IMR-90 (cell line): Measurements from ENCODE around the gene MYH10. TPM values are rescaled to one million over a fixed set of nuclear protein-coding genes. Genes with fewer than 3 reads are reported as not detected.

Source experiments
- ATAC-seq: fragments of 200-7000 bp; cut with Tn5 transposase; 2 replicates; pipeline ENCODE4 v1.9.1; 2020; ENCODE audit warnings: low read depth, mild to moderate bottlenecking, moderate library complexity
- BruUV-seq: library from RNA; stranded (reverse); fragments of 400-500 nt; replicated peaks from 2 replicates; lab custom pipeline; 2021; lab: Mats Ljungman, UMichigan
- CTCF ChIA-PET: fragments of 300-600 bp; formaldehyde crosslinking; extraction: SDS; loops from one replicate; lab custom pipeline; 2021; ENCODE audit warnings: antibody characterized with exemption; lab: Yijun Ruan, JAX
- POLR2A ChIA-PET: fragments of 300-600 bp; sonication (Branson Sonifier 250); formaldehyde crosslinking; loops from one replicate; lab custom pipeline; 2022; ENCODE audit warnings: antibody characterized with exemption; ENCODE audit not compliant: unreplicated experiment; lab: Charles Lee
- DNase-seq: peaks from one replicate; pipeline ENCODE4 v3.0.0; 2013
- H2AFZ ChIP-seq: replicated peaks from 2 replicates; pipeline ENCODE3; 2013; ENCODE audit warnings: low read length, mild to moderate bottlenecking; ENCODE audit not compliant: poor library complexity
- H2AK5ac ChIP-seq: 2 replicates; pipeline ENCODE4 v1.6.1; 2013; ENCODE audit warnings: low read depth, low read length, inconsistent platforms
- H2AK9ac ChIP-seq: replicated peaks from 2 replicates; pipeline ENCODE3; 2013; ENCODE audit warnings: mild to moderate bottlenecking, low read depth, low read length, moderate library complexity; ENCODE audit not compliant: poor library complexity
- H2BK120ac ChIP-seq: 2 replicates; pipeline ENCODE4 v1.6.1; 2013; ENCODE audit warnings: low read depth, low read length, inconsistent platforms
- H2BK15ac ChIP-seq: 3 replicates; pipeline ENCODE4 v1.6.1; 2013; ENCODE audit warnings: low read depth, low read length, inconsistent platforms
- H2BK20ac ChIP-seq: 2 replicates; pipeline ENCODE4 v1.6.1; 2013; ENCODE audit warnings: low read depth, mild to moderate bottlenecking, inconsistent platforms, low read length, moderate library complexity
- H2BK5ac ChIP-seq: 2 replicates; pipeline ENCODE4 v1.6.1; 2013; ENCODE audit warnings: mild to moderate bottlenecking, low read depth, low read length, inconsistent platforms; ENCODE audit not compliant: poor library complexity, severe bottlenecking
- H3K14ac ChIP-seq: replicated peaks from 2 replicates; pipeline ENCODE4 v1.6.1; 2013; ENCODE audit warnings: low read depth, low read length, inconsistent platforms
- H3K18ac ChIP-seq: 2 replicates; pipeline ENCODE4 v1.6.1; 2013; ENCODE audit warnings: low read depth, low read length, control low read depth
- H3K23ac ChIP-seq: 2 replicates; pipeline ENCODE4 v1.6.1; 2013; ENCODE audit warnings: low read depth, low read length, inconsistent platforms
- H3K27ac ChIP-seq: 2 replicates; pipeline ENCODE4 v1.5.1; 2013; ENCODE audit warnings: mild to moderate bottlenecking, control low read depth, low read length; ENCODE audit not compliant: insufficient read depth
- H3K27me3 ChIP-seq: 2 replicates; pipeline ENCODE4 v1.6.1; 2013; ENCODE audit warnings: low read length; ENCODE audit not compliant: control insufficient read depth, insufficient read depth
- H3K36me3 ChIP-seq: 2 replicates; pipeline ENCODE4 v1.6.1; 2013; ENCODE audit warnings: low read length, mixed read lengths; ENCODE audit not compliant: control insufficient read depth, insufficient read depth
- H3K4ac ChIP-seq: 2 replicates; pipeline ENCODE4 v1.6.1; 2013; ENCODE audit warnings: low read depth, low read length, inconsistent platforms
- H3K4me1 ChIP-seq: 2 replicates; pipeline ENCODE4 v1.6.1; 2013; ENCODE audit warnings: low read length, mixed read lengths; ENCODE audit not compliant: control insufficient read depth, insufficient read depth
- H3K4me2 ChIP-seq: 2 replicates; pipeline ENCODE4 v1.6.1; 2013; ENCODE audit warnings: low read depth, mild to moderate bottlenecking, control low read depth, low read length, moderate library complexity
- H3K4me3 ChIP-seq: 2 replicates; pipeline ENCODE4 v1.5.1; 2013; ENCODE audit warnings: low read depth, mild to moderate bottlenecking, control low read depth, low read length, moderate library complexity; ENCODE audit not compliant: insufficient read depth
- H3K56ac ChIP-seq: 2 replicates; pipeline ENCODE4 v1.6.1; 2013; ENCODE audit warnings: low read length, inconsistent platforms; ENCODE audit not compliant: insufficient read depth; ENCODE audit errors: extremely low read depth
- H3K79me1 ChIP-seq, 2 experiments: 2 replicates each; pipeline ENCODE4 v1.6.1; 2013; ENCODE audit warnings: low read length in 2 of 2, inconsistent platforms in 1 of 2, low read depth in 1 of 2
- H3K9ac ChIP-seq: 2 replicates; pipeline ENCODE4 v1.6.1; 2013; ENCODE audit warnings: low read depth, low read length, control low read depth
- H3K9me1 ChIP-seq: 2 replicates; pipeline ENCODE4 v1.6.1; 2013; ENCODE audit warnings: low read length, inconsistent platforms; ENCODE audit not compliant: insufficient read depth
- H3K9me3 ChIP-seq: 2 replicates; pipeline ENCODE4 v1.6.1; 2013; ENCODE audit warnings: low read length; ENCODE audit not compliant: control insufficient read depth, insufficient read depth
- H4K20me1 ChIP-seq: 2 replicates; pipeline ENCODE4 v1.6.1; 2013; ENCODE audit warnings: low read length, inconsistent platforms; ENCODE audit not compliant: insufficient read depth
- H4K5ac ChIP-seq: 2 replicates; pipeline ENCODE4 v1.6.1; 2013; ENCODE audit warnings: mild to moderate bottlenecking, low read depth, low read length, control low read depth
- H4K8ac ChIP-seq, 2 experiments: 2 replicates each; pipeline ENCODE4 v1.6.1; 2013; ENCODE audit warnings: low read depth in 2 of 2, low read length in 2 of 2, control low read depth in 1 of 2, inconsistent platforms in 1 of 2
- H4K91ac ChIP-seq: 2 replicates; pipeline ENCODE4 v1.6.1; 2013; ENCODE audit warnings: low read depth, low read length, inconsistent platforms; ENCODE audit not compliant: insufficient read depth
- MAFK ChIP-seq: IDR thresholded peaks from 2 replicates; pipeline ENCODE4 v1.6.1; 2012; ENCODE audit warnings: low read depth, low read length, improper control_type of control experiment
- NFE2L2 ChIP-seq: fragments of 150-350 bp; IDR thresholded peaks from 2 replicates; pipeline ENCODE4 v1.6.1; 2016; ENCODE audit warnings: low read depth, mild to moderate bottlenecking, low read length
- WGBS, 2 experiments: methylation state at CpG; one replicate each; pipeline versions ENCODE4 v1.1.5 to v1.1.7; 2013; ENCODE audit warnings: missing lambda C conversion rate in 2 of 2; ENCODE audit not compliant: insufficient read length in 1 of 2; ENCODE audit errors: extremely low coverage in 2 of 2; 5-methylcytosine and 5-hydroxymethylcytosine counted together
- dilution Hi-C: fragments of 300-500 bp; cut with HindIII; formaldehyde crosslinking; loops from one replicate; pipeline ENCODE4 v1.14.3; 2018; ENCODE audit warnings: low sequenced_read_pairs; ENCODE audit not compliant: unreplicated experiment
- in situ Hi-C: fragments of 300-500 bp; cut with MboI; formaldehyde crosslinking; loops from 3 replicates; pipeline ENCODE4 v1.14.3; 2019; ENCODE audit warnings: low sequenced_read_pairs, inconsistent platforms, mixed read lengths
- intact Hi-C: fragments of 100-400 bp; cut with micrococcal nuclease; formaldehyde crosslinking; loops from 2 replicates; pipeline ENCODE4 v1.10.0; 2022
- polyA plus RNA-seq, 3 experiments: library from polyadenylated mRNA; depleted of rRNA; stranded (reverse); fragments of >200 nt; gene quantifications; 2 replicates each; pipeline ENCODE4 v1.2.3, GENCODE V29; 2012; ENCODE audit warnings: low replicate concordance in 1 of 3
- total RNA-seq: library from RNA; depleted of rRNA; stranded (reverse); fragments of >200 nt; gene quantifications from 2 replicates; pipeline ENCODE4 v1.2.3, GENCODE V29; 2012

The MYH10 gene
- total and polyA plus RNA-seq, 2 of the 4 experiments (the other 2 are of a cell fraction) = 71.2 to 95.2 TPM

GRCh38 chr17:8474826-8475225, 155.7 kb downstream of the MYH10 start:
- Histone ChIP-seq H4K20me1 (peaks cover 41% of the 10 kb centered on the region), H3K4me1 (peaks cover 3% of the 10 kb centered on the region), H3K9me1 (0 out of 2 replicates have a peak, but pooled peaks cover 5% of the 10 kb centered on the region), H3K4ac (no peak overlapping the region), H2BK120ac (no peak overlapping the region), H3K9ac (no peak overlapping the region), H2AFZ (no peak overlapping the region), H3K27me3 (no peaks in the 10 kb centered on the region), H3K36me3 (peaks cover 82% of the 10 kb centered on the region), H3K14ac (no peak overlapping the region), H3K27ac (no peak overlapping the region), H4K91ac (no peak overlapping the region), H2BK15ac (no peak overlapping the region), H3K18ac (no peak overlapping the region), H4K5ac (no peak overlapping the region), H3K4me3 (no peak overlapping the region), H2BK20ac (no peak overlapping the region), H3K9me3 (no peaks in the 10 kb centered on the region), H3K79me1 (peaks cover 4 to 60% of the 10 kb centered on the region in 2 experiments; a peak in 3 of 4 replicates), H2BK5ac (no peak overlapping the region), H3K4me2 (no peak overlapping the region), H4K8ac (no peak overlapping the region), H2AK9ac (no peak overlapping the region), H3K56ac (no peak overlapping the region), H2AK5ac (no peak overlapping the region), H3K23ac (no peak overlapping the region)
- DNase-seq (no peak), ATAC-seq (no peak)
- intact Hi-C loops (no loop called here), dilution Hi-C loops (no loop called here), in situ Hi-C loops (no loop called here)
- ChIA-PET POLR2A (no interaction called here), CTCF (no interaction called here)
- TF ChIP-seq NFE2L2 = no peak
- peak; percentile 80 for TF ChIP-seq MAFK
- 86% methylated on average over 7 of the region's 15 CpGs; no CpG with 5 or more reads in 1 of the 2 experiments for WGBS, 2 experiments
- TSS peak; percentile 92 for BruUV-seq
